H1 (cell line): ENCODE measurements around the gene CELA1. TPM values are rescaled to one million over a fixed set of nuclear protein-coding genes. Genes with fewer than 3 reads are reported as not detected.

Experiments used
- CTCF ChIA-PET: fragments of 300-600 bp; sonication (Branson Sonifier 250); formaldehyde crosslinking; loops from one replicate; lab custom pipeline; 2021; ENCODE audit not compliant: partially characterized antibody; lab: Charles Lee
- POLR2A ChIA-PET: fragments of 300-600 bp; sonication (Branson Sonifier 250); formaldehyde crosslinking; loops from one replicate; lab custom pipeline; 2021; ENCODE audit warnings: inconsistent platforms; ENCODE audit not compliant: partially characterized antibody; lab: Charles Lee
- DNase-seq, 2 experiments: peaks; one replicate each; pipeline versions ENCODE4 v3.0.0 to v3.0.0-alpha.2; 2010 to 2022; ENCODE audit warnings: low spot score in 2 of 2, low read depth in 1 of 2, mixed read lengths in 1 of 2
- FAIRE-seq: peaks from 2 replicates; lab custom pipeline; 2011; peaks lifted over from hg19 to GRCh38; lab: Jason Lieb, UNC
- H2AFZ ChIP-seq: 2 replicates; pipeline ENCODE4 v1.8.1; 2012; ENCODE audit warnings: low read length, inconsistent platforms
- H2AK5ac ChIP-seq: 2 replicates; pipeline ENCODE4 v1.6.1; 2013; ENCODE audit warnings: low read depth, low read length
- H2BK120ac ChIP-seq: replicated peaks from 2 replicates; pipeline ENCODE3; 2013; ENCODE audit warnings: low read depth, low read length, inconsistent platforms
- H2BK12ac ChIP-seq: 2 replicates; pipeline ENCODE4 v1.6.1; 2013; ENCODE audit warnings: low read depth, low read length
- H2BK15ac ChIP-seq: 2 replicates; pipeline ENCODE4 v1.6.1; 2013; ENCODE audit warnings: low read length
- H2BK20ac ChIP-seq: 2 replicates; pipeline ENCODE4 v1.6.1; 2013; ENCODE audit warnings: low read length
- H2BK5ac ChIP-seq: 2 replicates; pipeline ENCODE4 v1.6.1; 2013; ENCODE audit warnings: low read depth, low read length
- H3K14ac ChIP-seq: 2 replicates; pipeline ENCODE4 v1.6.1; 2013; ENCODE audit warnings: inconsistent platforms; ENCODE audit not compliant: insufficient read length
- H3K18ac ChIP-seq: 2 replicates; pipeline ENCODE4 v1.6.1; 2013; ENCODE audit warnings: low read length; ENCODE audit errors: extremely low read depth
- H3K23ac ChIP-seq: 2 replicates; pipeline ENCODE4 v1.6.1; 2013; ENCODE audit warnings: inconsistent platforms; ENCODE audit not compliant: insufficient read length
- H3K23me2 ChIP-seq: 2 replicates; pipeline ENCODE4 v1.6.1; 2013; ENCODE audit warnings: low read depth, low read length
- H3K27ac ChIP-seq: 2 replicates; pipeline ENCODE4 v1.6.1; 2011; ENCODE audit warnings: low read depth, low read length, inconsistent platforms
- H3K27me3 ChIP-seq, 4 experiments: replicated peaks in 1 of 4; 1 replicate in 1 of 4; 2 replicates in 3 of 4; pipeline versions ENCODE4 v1.6.1 to v1.8.1; 2011 to 2013; ENCODE audit warnings: low read length in 3 of 4, mild to moderate bottlenecking in 3 of 4, inconsistent platforms in 2 of 4, mixed read lengths in 2 of 4, moderate library complexity in 1 of 4; ENCODE audit not compliant: control insufficient read depth in 3 of 4, insufficient read depth in 3 of 4; ENCODE audit errors: extremely low read depth in 1 of 4
- H3K36me3 ChIP-seq, 4 experiments: 2 replicates each; pipeline versions ENCODE4 v1.6.1 to v1.8.1; 2011 to 2013; ENCODE audit warnings: mild to moderate bottlenecking in 4 of 4, low read length in 3 of 4, moderate library complexity in 2 of 4, control low read depth in 1 of 4, inconsistent platforms in 1 of 4; ENCODE audit not compliant: insufficient read depth in 4 of 4, control insufficient read depth in 2 of 4
- H3K4ac ChIP-seq: replicated peaks from 2 replicates; pipeline ENCODE3; 2013; ENCODE audit warnings: low read length, low read depth, mixed read lengths, inconsistent platforms; ENCODE audit not compliant: insufficient read length
- H3K4me1 ChIP-seq, 4 experiments: replicated peaks in 1 of 4; 1 replicate in 1 of 4; 2 replicates in 3 of 4; pipeline versions ENCODE4 v1.6.1 to v1.8.1; 2011 to 2013; ENCODE audit warnings: low read length in 3 of 4, inconsistent platforms in 2 of 4, mixed read lengths in 1 of 4; ENCODE audit not compliant: insufficient read depth in 4 of 4, control insufficient read depth in 3 of 4
- H3K4me2 ChIP-seq, 2 experiments: 2 replicates each; pipeline versions ENCODE4 v1.6.1 to v1.8.1; 2011 to 2013; ENCODE audit warnings: low read depth in 2 of 2, low read length in 2 of 2, control low read depth in 1 of 2, inconsistent platforms in 1 of 2, mild to moderate bottlenecking in 1 of 2; ENCODE audit not compliant: insufficient read depth in 1 of 2
- H3K4me3 ChIP-seq, 4 experiments: fragments of 200-600, 300-600 bp in 1 of 4; sonication (generic), shearing (Covaris generic), sonication (Bioruptor Twin) in 1 of 4; 2 replicates each; pipeline versions ENCODE4 v1.5.1 to v1.8.1; 2011 to 2016; ENCODE audit warnings: low read length in 4 of 4, low read depth in 3 of 4, control low read depth in 2 of 4, inconsistent platforms in 2 of 4, mild to moderate bottlenecking in 2 of 4, mixed read lengths in 1 of 4, moderate library complexity in 1 of 4; ENCODE audit not compliant: insufficient read depth in 2 of 4; ENCODE audit errors: extremely low read depth in 1 of 4
- H3K56ac ChIP-seq: replicated peaks from 2 replicates; pipeline ENCODE3; 2013; ENCODE audit warnings: low read depth, mild to moderate bottlenecking, mixed read lengths, low read length, inconsistent platforms; ENCODE audit not compliant: insufficient read length
- H3K79me1 ChIP-seq: 2 replicates; pipeline ENCODE4 v1.6.1; 2013; ENCODE audit warnings: low read depth, low read length, control low read depth
- H3K79me2 ChIP-seq, 2 experiments: 2 replicates each; pipeline versions ENCODE4 v1.6.1 to v1.8.1; 2012 to 2013; ENCODE audit warnings: low read length in 2 of 2, mild to moderate bottlenecking in 2 of 2, inconsistent platforms in 1 of 2; ENCODE audit not compliant: insufficient read depth in 2 of 2, control insufficient read depth in 1 of 2
- H3K9ac ChIP-seq, 4 experiments: replicated peaks in 1 of 4; 1 replicate in 1 of 4; 2 replicates in 3 of 4; pipeline versions ENCODE4 v1.6.1 to v1.8.1; 2011 to 2013; ENCODE audit warnings: low read depth in 3 of 4, low read length in 3 of 4, control low read depth in 2 of 4, mild to moderate bottlenecking in 2 of 4, moderate library complexity in 2 of 4, inconsistent platforms in 1 of 4; ENCODE audit errors: extremely low read depth in 1 of 4
- H3K9me3 ChIP-seq, 2 experiments: 2 replicates each; pipeline versions ENCODE4 v1.6.1 to v1.8.1; 2012 to 2013; ENCODE audit warnings: mild to moderate bottlenecking in 2 of 2, moderate library complexity in 2 of 2, control low read depth in 1 of 2, inconsistent platforms in 1 of 2, low read depth in 1 of 2, low read length in 1 of 2, mixed read lengths in 1 of 2; ENCODE audit not compliant: insufficient read depth in 2 of 2
- H4K20me1 ChIP-seq, 2 experiments: replicated peaks in 1 of 2; 2 replicates each; pipeline versions ENCODE3 to v1.8.1; 2011 to 2013; ENCODE audit warnings: inconsistent platforms in 2 of 2, low read length in 2 of 2, mild to moderate bottlenecking in 1 of 2; ENCODE audit not compliant: insufficient read depth in 2 of 2, control insufficient read depth in 1 of 2
- H4K5ac ChIP-seq: 2 replicates; pipeline ENCODE4 v1.6.1; 2013; ENCODE audit warnings: low read length, low read depth, mixed read lengths, inconsistent platforms; ENCODE audit not compliant: insufficient read length
- H4K8ac ChIP-seq: 2 replicates; pipeline ENCODE4 v1.8.0; 2013; ENCODE audit warnings: mild to moderate bottlenecking, moderate library complexity, low read length, inconsistent platforms; ENCODE audit not compliant: insufficient read depth; ENCODE audit errors: extremely low read depth
- H4K91ac ChIP-seq: replicated peaks from 2 replicates; pipeline ENCODE3; 2013; ENCODE audit warnings: low read length, mixed read lengths, inconsistent platforms; ENCODE audit not compliant: insufficient read length
- BRCA1 ChIP-seq: IDR thresholded peaks from 2 replicates; pipeline ENCODE4 v1.6.1; 2012; ENCODE audit warnings: low read depth, low read length, improper control_type of control experiment
- CBX5 ChIP-seq: fragments of 300-800, 300-1000 bp; sonication (generic); IDR thresholded peaks from 2 replicates; pipeline ENCODE4 v1.7.1; 2016; ENCODE audit warnings: antibody characterized with exemption, low read length, low read depth
- CHD2 ChIP-seq: IDR thresholded peaks from 2 replicates; pipeline ENCODE4 v1.6.1; 2012; ENCODE audit warnings: low read length, improper control_type of control experiment
- HDAC2 ChIP-seq, 2 experiments: fragments of 300-600 bp in 1 of 2; sonication (generic) in 1 of 2; IDR thresholded peaks; 2 replicates each; pipeline ENCODE4 v1.6.1; 2011 to 2012; ENCODE audit warnings: low read depth in 2 of 2, low read length in 2 of 2, mild to moderate bottlenecking in 2 of 2, moderate library complexity in 2 of 2, borderline replicate concordance in 1 of 2, inconsistent platforms in 1 of 2
- PHF8 ChIP-seq: fragments of 200-600 bp; sonication (generic); conservative IDR thresholded peaks from 2 replicates; pipeline ENCODE4 v1.7.1; 2012; ENCODE audit warnings: low read depth, mild to moderate bottlenecking, inconsistent platforms, low read length, moderate library complexity
- POU5F1 ChIP-seq: IDR thresholded peaks from 2 replicates; pipeline ENCODE4 v1.6.1; 2011; ENCODE audit warnings: low read depth, mild to moderate bottlenecking, low read length, moderate library complexity
- RAD21 ChIP-seq, 2 experiments: IDR thresholded peaks in 1 of 2; conservative IDR thresholded peaks in 1 of 2; 2 replicates each; pipeline ENCODE4 v1.6.1; 2011; ENCODE audit warnings: low read depth in 2 of 2, low read length in 2 of 2, improper control_type of control experiment in 1 of 2, inconsistent platforms in 1 of 2, mild to moderate bottlenecking in 1 of 2, moderate library complexity in 1 of 2
- WGBS, 2 experiments: shearing (Covaris generic) in 1 of 2; methylation state at CpG; one replicate each; pipeline versions ENCODE4 v1.1.6 to v1.1.7; 2013 to 2015; ENCODE audit warnings: low lambda C conversion rate in 2 of 2, mixed read lengths in 2 of 2, inconsistent platforms in 1 of 2, low coverage in 1 of 2, missing lambda C conversion rate in 1 of 2; ENCODE audit not compliant: insufficient replicate concordance in 2 of 2, insufficient coverage in 1 of 2, insufficient read length in 1 of 2; ENCODE audit errors: extremely low coverage in 1 of 2, missing lambda C conversion rate in 1 of 2; 5-methylcytosine and 5-hydroxymethylcytosine counted together
- polyA plus RNA-seq, 7 experiments: library from polyadenylated mRNA; depleted of rRNA in 3 of 7; stranded (reverse) in 5 of 7; unstranded in 2 of 7; fragments of >200 nt in 5 of 7; fragments of 200-250 nt in 2 of 7; gene quantifications; 1 replicate in 5 of 7; 2 replicates in 1 of 7; 4 replicates in 1 of 7; pipeline versions ENCODE4 v1.2.1 to v1.2.3, GENCODE V29; 2011 to 2013; ENCODE audit warnings: missing spikeins in 2 of 7, mixed read lengths in 2 of 7
- total RNA-seq: library from RNA; stranded (reverse); fragmentation: NEBNext Ultra II Directional; extraction: Animal tissue kit (Norgen Biotek cat#: 25700); gene quantifications from 2 replicates; pipeline ENCODE4 v1.2.1, GENCODE V29; 2021
- TF ChIP-seq, protein P1 (sequence below): IDR thresholded peaks from 2 replicates; pipeline ENCODE4 v1.6.1; 2011; ENCODE audit warnings: low read length, improper control_type of control experiment
- TF ChIP-seq, protein P2 (sequence below), 3 experiments: IDR thresholded peaks; 1 replicate in 2 of 3; 2 replicates in 1 of 3; pipeline versions ENCODE4 v1.5.1 to v1.6.1; 2011; ENCODE audit warnings: low read length in 3 of 3, mild to moderate bottlenecking in 3 of 3, inconsistent platforms in 2 of 3, low read depth in 1 of 3, moderate library complexity in 1 of 3; ENCODE audit not compliant: insufficient read depth in 1 of 3; ENCODE audit errors: control extremely low read depth in 1 of 3

Gene CELA1
- total and polyA plus RNA-seq, 2 of the 8 experiments (the other 6 are each of a cell fraction or from before 2014, with no cell fraction given) = 0.09 TPM; not detected in 1

DNA sequence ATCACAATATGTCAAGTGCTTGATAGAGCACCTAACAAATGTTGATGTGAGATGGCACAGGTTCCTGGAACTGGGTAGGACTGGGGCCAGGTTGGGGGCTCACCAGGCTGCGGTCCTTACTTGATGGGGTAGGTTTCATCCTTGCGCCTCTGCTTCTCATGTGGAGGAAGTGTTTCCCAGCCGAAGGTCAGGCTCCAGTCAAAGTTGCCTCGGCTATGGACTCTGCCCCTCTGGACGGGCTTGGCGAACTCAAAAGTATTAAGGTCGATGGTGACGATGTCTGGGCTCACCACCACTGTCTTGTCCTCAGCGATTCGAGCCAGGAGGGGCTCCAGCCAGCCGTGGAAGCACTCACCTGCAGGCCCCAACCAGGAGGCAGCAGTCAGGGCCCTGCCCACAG lies 17.5 kb upstream of the CELA1 start:
- FAIRE-seq = no peak
- no peak overlapping the region for H3K18ac ChIP-seq
- no peak for DNase-seq
- H3K4me2 ChIP-seq = no peak overlapping the region
- no peak overlapping the region for H3K23ac ChIP-seq
- H3K4ac ChIP-seq = no peak overlapping the region
- peaks cover 0 to 11% (median 0%) of the 10 kb centered on the region in 4 experiments; a peak in 4 of 8 replicates for H3K36me3 ChIP-seq
- no peak overlapping the region for H4K5ac ChIP-seq
- no peak overlapping the region for H4K91ac ChIP-seq
- ChIA-PET CTCF (interaction anchor here (0.8 to 1.2 kb wide), 2 partner anchors 10 to 63 kb away, joined by 3 to 4 read pairs; no protein-coding TSS in a partner anchor), POLR2A (interaction anchor here (1.0 to 1.2 kb wide), 3 partner anchors 8 to 14 kb away, joined by 3 to 4 read pairs (median 3); no protein-coding TSS in a partner anchor)
- WGBS, 2 experiments = 94% methylated on average over 11 of the region's 11 CpGs; no CpG with 5 or more reads in 1 of the 2 experiments
- no peak overlapping the region; the same call in 1 of the 2 replicates for H2BK20ac ChIP-seq
- no peaks in the 10 kb centered on the region for H3K79me1 ChIP-seq
- no peak overlapping the region for H3K4me3 ChIP-seq
- no peak overlapping the region for H4K8ac ChIP-seq
- no peak overlapping the region for H3K14ac ChIP-seq
- H3K56ac ChIP-seq = no peak overlapping the region
- no peak overlapping the region for H2BK120ac ChIP-seq
- no peaks in the 10 kb centered on the region; a peak in 2 of 7 replicates for H3K4me1 ChIP-seq
- no peak overlapping the region for H3K27ac ChIP-seq
- H2BK12ac ChIP-seq = no peak overlapping the region
- H2BK5ac ChIP-seq = no peak overlapping the region
- H4K20me1 ChIP-seq = no peaks in the 10 kb centered on the region
- no peaks in the 10 kb centered on the region for H3K23me2 ChIP-seq
- H3K27me3 ChIP-seq = no peaks in the 10 kb centered on the region
- no peak overlapping the region for H2AFZ ChIP-seq
- no peak overlapping the region for H3K9ac ChIP-seq
- H3K9me3 ChIP-seq = no peaks in the 10 kb centered on the region
- no peak overlapping the region for H2BK15ac ChIP-seq
- H3K79me2 ChIP-seq = no peaks in the 10 kb centered on the region
- H2AK5ac ChIP-seq = no peak overlapping the region
- no peak for TF ChIP-seq CBX5
- no peak for TF ChIP-seq POU5F1
- TF ChIP-seq RAD21 (IDR thresholded peaks at IDR 0.05 in 1 of 2, conservative IDR thresholded peaks at IDR 0.05 in 1 of 2; ENCODE audit: low read depth in 2 of 2, low read length in 2 of 2) = no peak
- TF ChIP-seq, protein P1, sequence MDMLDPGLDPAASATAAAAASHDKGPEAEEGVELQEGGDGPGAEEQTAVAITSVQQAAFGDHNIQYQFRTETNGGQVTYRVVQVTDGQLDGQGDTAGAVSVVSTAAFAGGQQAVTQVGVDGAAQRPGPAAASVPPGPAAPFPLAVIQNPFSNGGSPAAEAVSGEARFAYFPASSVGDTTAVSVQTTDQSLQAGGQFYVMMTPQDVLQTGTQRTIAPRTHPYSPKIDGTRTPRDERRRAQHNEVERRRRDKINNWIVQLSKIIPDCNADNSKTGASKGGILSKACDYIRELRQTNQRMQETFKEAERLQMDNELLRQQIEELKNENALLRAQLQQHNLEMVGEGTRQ = no peak
- no peak for TF ChIP-seq BRCA1
- TF ChIP-seq CHD2 = no peak
- TF ChIP-seq, protein P2, sequence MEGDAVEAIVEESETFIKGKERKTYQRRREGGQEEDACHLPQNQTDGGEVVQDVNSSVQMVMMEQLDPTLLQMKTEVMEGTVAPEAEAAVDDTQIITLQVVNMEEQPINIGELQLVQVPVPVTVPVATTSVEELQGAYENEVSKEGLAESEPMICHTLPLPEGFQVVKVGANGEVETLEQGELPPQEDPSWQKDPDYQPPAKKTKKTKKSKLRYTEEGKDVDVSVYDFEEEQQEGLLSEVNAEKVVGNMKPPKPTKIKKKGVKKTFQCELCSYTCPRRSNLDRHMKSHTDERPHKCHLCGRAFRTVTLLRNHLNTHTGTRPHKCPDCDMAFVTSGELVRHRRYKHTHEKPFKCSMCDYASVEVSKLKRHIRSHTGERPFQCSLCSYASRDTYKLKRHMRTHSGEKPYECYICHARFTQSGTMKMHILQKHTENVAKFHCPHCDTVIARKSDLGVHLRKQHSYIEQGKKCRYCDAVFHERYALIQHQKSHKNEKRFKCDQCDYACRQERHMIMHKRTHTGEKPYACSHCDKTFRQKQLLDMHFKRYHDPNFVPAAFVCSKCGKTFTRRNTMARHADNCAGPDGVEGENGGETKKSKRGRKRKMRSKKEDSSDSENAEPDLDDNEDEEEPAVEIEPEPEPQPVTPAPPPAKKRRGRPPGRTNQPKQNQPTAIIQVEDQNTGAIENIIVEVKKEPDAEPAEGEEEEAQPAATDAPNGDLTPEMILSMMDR (IDR thresholded peaks at IDR 0.05; ENCODE audit: control extremely low read depth in 1 of 3, insufficient read depth in 1 of 3, low read depth in 1 of 3, low read length in 3 of 3) = no peak
- TF ChIP-seq HDAC2 (IDR thresholded peaks at IDR 0.05; ENCODE audit: borderline replicate concordance in 1 of 2, low read depth in 2 of 2, low read length in 2 of 2) = no peak
- TF ChIP-seq PHF8 = no peak
